Lower leg skin (tissue), 3 donors: ENCODE data around the gene UBFD1.

Source experiments
- CTCF ChIP-seq, 3 donors: fragments of 450-650 bp; IDR thresholded peaks; one replicate each; pipeline ENCODE4 v1.5.1; 2016; ENCODE audit warnings: antibody characterized with exemption in 3 of 3, mild to moderate bottlenecking in 3 of 3, moderate library complexity in 2 of 3
- POLR2A ChIP-seq, 2 donors: fragments of 450-650 bp; IDR thresholded peaks; one replicate each; pipeline ENCODE4 v1.6.1; 2016 to 2017; ENCODE audit warnings: antibody characterized with exemption in 2 of 2, mild to moderate bottlenecking in 1 of 2, moderate library complexity in 1 of 2

- TF ChIP-seq CTCF (IDR thresholded peaks at IDR 0.05) = no peak
- no peak for TF ChIP-seq POLR2A (IDR thresholded peaks at IDR 0.05)
These were observed 3.0 kb upstream of the UBFD1 start for GRCh38 chr16:23554536-23554935.
